Liver (tissue), 3 donors: ENCODE results near the gene SREBF1.

ENCODE experiments used
- EGR1 ChIP-seq, 2 donors: IDR thresholded peaks; 2 replicates each; pipeline ENCODE4 v1.6.1; 2016 to 2018; ENCODE audit warnings: antibody characterized with exemption in 2 of 2, low read depth in 2 of 2
- HNF4A ChIP-seq, 2 donors: conservative IDR thresholded peaks; 2 replicates each; pipeline ENCODE4 v1.6.1; 2016; ENCODE audit warnings: antibody characterized with exemption in 2 of 2, mild to moderate bottlenecking in 2 of 2
- HNF4G ChIP-seq: IDR thresholded peaks from 2 replicates; pipeline ENCODE4 v1.6.1; 2016; ENCODE audit warnings: antibody characterized with exemption
- JUND ChIP-seq, 2 donors: IDR thresholded peaks; 2 replicates each; pipeline ENCODE4 v1.6.1; 2016; ENCODE audit warnings: antibody characterized with exemption in 2 of 2
- RXRA ChIP-seq, 2 donors: IDR thresholded peaks; 2 replicates each; pipeline ENCODE4 v1.6.1; 2017 to 2018; ENCODE audit warnings: antibody characterized with exemption in 2 of 2, mild to moderate bottlenecking in 1 of 2
- SP1 ChIP-seq: IDR thresholded peaks from 2 replicates; pipeline ENCODE4 v1.6.1; 2018; ENCODE audit warnings: antibody characterized with exemption, mild to moderate bottlenecking
- TAF1 ChIP-seq: conservative IDR thresholded peaks from 2 replicates; pipeline ENCODE4 v1.6.1; 2016; ENCODE audit warnings: antibody characterized with exemption, mild to moderate bottlenecking
- YY1 ChIP-seq: IDR thresholded peaks from 2 replicates; pipeline ENCODE4 v1.6.1; 2016; ENCODE audit warnings: antibody characterized with exemption, mild to moderate bottlenecking
- TF ChIP-seq, protein P1 (sequence below): fragments of 150-350 bp; IDR thresholded peaks from 2 replicates; pipeline ENCODE4 v1.5.1; 2017; ENCODE audit warnings: improper control_type of control experiment, low read depth, low read length; ENCODE audit not compliant: missing input control
- TF ChIP-seq, protein P2 (sequence below): IDR thresholded peaks from 2 replicates; pipeline ENCODE4 v1.6.1; 2016; ENCODE audit warnings: antibody characterized with exemption
- donor health status: healthy.
- donor health status: healthy.

DNA sequence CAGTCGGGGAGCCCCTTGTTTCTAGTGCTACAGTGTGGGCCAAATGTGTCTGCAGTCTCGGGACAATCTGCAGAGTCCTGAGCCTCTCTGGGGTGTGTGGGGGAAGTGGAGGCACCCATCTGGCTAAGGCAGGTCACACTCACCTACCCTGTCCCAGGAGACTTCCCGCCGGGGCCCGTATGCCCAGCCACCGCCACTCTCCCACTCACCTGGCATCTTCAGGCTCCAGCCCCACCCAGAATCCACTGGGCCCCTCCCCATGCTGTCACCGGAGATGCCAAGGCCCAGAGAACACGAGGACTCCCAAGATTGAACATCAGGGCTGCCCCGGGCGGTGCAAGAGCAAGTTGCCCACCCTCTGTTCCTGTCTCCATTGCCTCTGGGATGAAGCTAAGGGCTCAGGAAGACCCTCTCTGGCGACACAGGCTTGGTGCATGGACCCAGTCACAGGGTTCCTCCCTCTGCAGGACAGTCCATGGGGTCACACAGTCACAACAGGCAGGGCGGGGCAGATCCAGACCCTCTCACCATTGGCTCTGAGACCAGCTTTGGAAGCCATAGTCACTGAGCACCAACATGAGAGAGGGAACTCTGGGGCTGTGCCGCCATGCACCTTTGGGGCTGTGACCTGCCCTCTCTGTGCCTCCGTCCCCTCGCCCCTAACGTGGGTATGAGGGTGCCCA lies 38.1 kb downstream of the SREBF1 start:
- TF ChIP-seq, protein P1, sequence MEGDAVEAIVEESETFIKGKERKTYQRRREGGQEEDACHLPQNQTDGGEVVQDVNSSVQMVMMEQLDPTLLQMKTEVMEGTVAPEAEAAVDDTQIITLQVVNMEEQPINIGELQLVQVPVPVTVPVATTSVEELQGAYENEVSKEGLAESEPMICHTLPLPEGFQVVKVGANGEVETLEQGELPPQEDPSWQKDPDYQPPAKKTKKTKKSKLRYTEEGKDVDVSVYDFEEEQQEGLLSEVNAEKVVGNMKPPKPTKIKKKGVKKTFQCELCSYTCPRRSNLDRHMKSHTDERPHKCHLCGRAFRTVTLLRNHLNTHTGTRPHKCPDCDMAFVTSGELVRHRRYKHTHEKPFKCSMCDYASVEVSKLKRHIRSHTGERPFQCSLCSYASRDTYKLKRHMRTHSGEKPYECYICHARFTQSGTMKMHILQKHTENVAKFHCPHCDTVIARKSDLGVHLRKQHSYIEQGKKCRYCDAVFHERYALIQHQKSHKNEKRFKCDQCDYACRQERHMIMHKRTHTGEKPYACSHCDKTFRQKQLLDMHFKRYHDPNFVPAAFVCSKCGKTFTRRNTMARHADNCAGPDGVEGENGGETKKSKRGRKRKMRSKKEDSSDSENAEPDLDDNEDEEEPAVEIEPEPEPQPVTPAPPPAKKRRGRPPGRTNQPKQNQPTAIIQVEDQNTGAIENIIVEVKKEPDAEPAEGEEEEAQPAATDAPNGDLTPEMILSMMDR, result no peak
- no peak for TF ChIP-seq YY1
- no peak for TF ChIP-seq RXRA (IDR thresholded peaks at IDR 0.05)
- TF ChIP-seq, protein P2, sequence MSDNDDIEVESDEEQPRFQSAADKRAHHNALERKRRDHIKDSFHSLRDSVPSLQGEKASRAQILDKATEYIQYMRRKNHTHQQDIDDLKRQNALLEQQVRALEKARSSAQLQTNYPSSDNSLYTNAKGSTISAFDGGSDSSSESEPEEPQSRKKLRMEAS, result no peak
- TF ChIP-seq TAF1, result no peak
- TF ChIP-seq HNF4A (conservative IDR thresholded peaks at IDR 0.05), result no peak
- TF ChIP-seq JUND (IDR thresholded peaks at IDR 0.05), result no peak
- no peak for TF ChIP-seq EGR1 (IDR thresholded peaks at IDR 0.05; ENCODE audit: low read depth in 2 of 2)
- TF ChIP-seq HNF4G, result no peak
- no peak for TF ChIP-seq SP1
